Measurements from ENCODE around the gene FASTK. TPM values are rescaled to one million over a fixed set of nuclear protein-coding genes. Genes with fewer than 3 reads are reported as not detected.
A peak's percentile ranks its signal among the peaks of the same experiment; 100 is the strongest.

Gene FASTK, protein sequence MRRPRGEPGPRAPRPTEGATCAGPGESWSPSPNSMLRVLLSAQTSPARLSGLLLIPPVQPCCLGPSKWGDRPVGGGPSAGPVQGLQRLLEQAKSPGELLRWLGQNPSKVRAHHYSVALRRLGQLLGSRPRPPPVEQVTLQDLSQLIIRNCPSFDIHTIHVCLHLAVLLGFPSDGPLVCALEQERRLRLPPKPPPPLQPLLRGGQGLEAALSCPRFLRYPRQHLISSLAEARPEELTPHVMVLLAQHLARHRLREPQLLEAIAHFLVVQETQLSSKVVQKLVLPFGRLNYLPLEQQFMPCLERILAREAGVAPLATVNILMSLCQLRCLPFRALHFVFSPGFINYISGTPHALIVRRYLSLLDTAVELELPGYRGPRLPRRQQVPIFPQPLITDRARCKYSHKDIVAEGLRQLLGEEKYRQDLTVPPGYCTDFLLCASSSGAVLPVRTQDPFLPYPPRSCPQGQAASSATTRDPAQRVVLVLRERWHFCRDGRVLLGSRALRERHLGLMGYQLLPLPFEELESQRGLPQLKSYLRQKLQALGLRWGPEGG
- 55.3 TPM for total RNA-seq

DNA sequence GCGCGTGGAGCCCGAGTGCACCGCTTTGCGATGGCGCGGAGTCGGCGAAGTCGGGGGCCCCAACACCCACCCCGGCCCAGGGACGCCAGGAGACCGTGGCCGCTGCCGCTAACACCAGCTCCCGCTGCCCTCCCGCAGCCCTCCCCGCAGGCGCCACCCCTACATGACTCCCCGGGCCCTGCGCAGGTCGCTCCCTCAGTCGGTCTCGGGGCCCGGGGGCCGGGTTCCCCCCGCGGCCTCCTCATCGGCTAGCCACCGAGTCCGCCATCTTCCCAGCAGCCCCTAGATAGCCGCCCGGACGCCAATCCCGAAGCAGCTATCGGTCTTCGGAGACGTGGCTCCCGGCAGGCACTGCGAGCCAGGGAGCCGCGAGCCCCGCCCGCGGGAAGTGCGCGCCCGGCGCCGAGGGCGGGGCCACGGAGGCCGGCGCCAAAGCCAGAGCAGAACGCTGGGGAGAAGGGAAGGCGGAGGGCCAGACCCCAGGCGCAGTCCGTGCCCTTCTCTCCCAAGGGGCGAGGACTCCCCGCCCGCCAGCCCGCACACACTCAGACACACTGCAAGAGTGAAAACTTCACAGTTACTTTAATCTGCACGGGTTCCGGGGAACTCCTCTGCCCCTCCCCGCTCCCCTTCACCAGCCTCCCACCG is at the start of gene FASTK:
Gene FASTK (minus strand): TSS at position 288 of the 648 bp plus-strand sequence. CDS start 43 bp downstream, at position 245.
- H3K27me3 ChIP-seq (ENCODE audit: control insufficient read depth in 3 of 3, insufficient read depth in 3 of 3, low read length in 3 of 3): no peaks in the 10 kb centered on the region
- peak within 1 kb of the TSS; percentile 91 for H3K27ac ChIP-seq (ENCODE audit: low read depth, low read length)
- peaks cover 11 to 17% (median 16%) of the 10 kb centered on the region in 3 donors for H3K36me3 ChIP-seq (ENCODE audit: control insufficient read depth in 3 of 3, insufficient read depth in 3 of 3, low read length in 3 of 3)
- H3K4me1 ChIP-seq (ENCODE audit: control insufficient read depth in 3 of 3, insufficient read depth in 3 of 3, low read length in 3 of 3): peaks cover 49 to 58% (median 52%) of the 10 kb centered on the region in 3 donors
- no peaks in the 10 kb centered on the region for H3K9me3 ChIP-seq (ENCODE audit: control insufficient read depth in 3 of 3, low read length in 3 of 3)
- H3K9ac ChIP-seq (ENCODE audit: low read depth in 1 of 3, low read length in 3 of 3): peak within 1 kb of the TSS; percentile 84 to 95 (median 91)
- H3K4me3 ChIP-seq (ENCODE audit: low read length in 3 of 3): peak within 1 kb of the TSS; percentile 90 to 95 (median 93)

DNA sequence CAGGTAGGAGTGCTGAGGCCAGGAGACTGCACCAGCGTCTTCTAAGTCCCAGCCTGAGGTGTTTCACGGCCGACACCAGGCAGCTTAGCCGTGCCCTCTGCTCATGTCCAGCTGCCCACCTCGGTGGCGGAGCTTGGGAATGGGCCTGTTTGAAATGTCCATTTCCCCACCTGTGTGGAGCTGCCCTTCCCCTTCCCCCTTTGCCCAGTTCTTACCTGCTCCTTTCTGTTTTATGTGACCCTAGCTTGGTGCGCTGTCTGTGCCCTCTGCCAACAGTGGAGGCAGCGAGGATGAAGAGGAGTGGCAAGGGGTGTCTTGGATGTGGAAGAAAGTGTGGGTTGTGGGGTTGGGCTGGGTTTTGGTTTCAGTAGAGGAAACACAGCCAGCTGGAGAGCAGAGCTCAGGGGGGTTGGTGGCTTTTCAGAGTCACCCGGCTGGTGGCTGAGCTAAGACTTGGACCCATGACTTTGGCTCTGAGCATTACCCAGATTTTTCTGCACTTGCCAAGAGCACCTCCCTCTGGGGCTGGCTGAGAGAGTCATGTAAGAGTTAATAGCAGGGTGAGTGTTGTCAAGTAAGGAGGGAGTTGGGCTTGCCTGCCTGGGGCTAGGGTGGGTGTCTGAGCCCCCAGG is 49.5 kb upstream of the FASTK start:
- Histone ChIP-seq H3K4me3 (ENCODE audit: low read length in 3 of 3) (no peak overlapping the region), H3K9me3 (ENCODE audit: control insufficient read depth in 3 of 3, low read length in 3 of 3) (no peaks in the 10 kb centered on the region), H3K36me3 (ENCODE audit: control insufficient read depth in 3 of 3, insufficient read depth in 3 of 3, low read length in 3 of 3) (peaks cover 25 to 51% (median 32%) of the 10 kb centered on the region in 3 donors), H3K27ac (ENCODE audit: low read depth, low read length) (no peak overlapping the region), H3K4me1 (ENCODE audit: control insufficient read depth in 3 of 3, insufficient read depth in 3 of 3, low read length in 3 of 3) (peaks cover 11 to 28% (median 21%) of the 10 kb centered on the region in 3 donors), H3K9ac (ENCODE audit: low read depth in 1 of 3, low read length in 3 of 3) (no peak overlapping the region), H3K27me3 (ENCODE audit: control insufficient read depth in 3 of 3, insufficient read depth in 3 of 3, low read length in 3 of 3) (no peaks in the 10 kb centered on the region)

DNA sequence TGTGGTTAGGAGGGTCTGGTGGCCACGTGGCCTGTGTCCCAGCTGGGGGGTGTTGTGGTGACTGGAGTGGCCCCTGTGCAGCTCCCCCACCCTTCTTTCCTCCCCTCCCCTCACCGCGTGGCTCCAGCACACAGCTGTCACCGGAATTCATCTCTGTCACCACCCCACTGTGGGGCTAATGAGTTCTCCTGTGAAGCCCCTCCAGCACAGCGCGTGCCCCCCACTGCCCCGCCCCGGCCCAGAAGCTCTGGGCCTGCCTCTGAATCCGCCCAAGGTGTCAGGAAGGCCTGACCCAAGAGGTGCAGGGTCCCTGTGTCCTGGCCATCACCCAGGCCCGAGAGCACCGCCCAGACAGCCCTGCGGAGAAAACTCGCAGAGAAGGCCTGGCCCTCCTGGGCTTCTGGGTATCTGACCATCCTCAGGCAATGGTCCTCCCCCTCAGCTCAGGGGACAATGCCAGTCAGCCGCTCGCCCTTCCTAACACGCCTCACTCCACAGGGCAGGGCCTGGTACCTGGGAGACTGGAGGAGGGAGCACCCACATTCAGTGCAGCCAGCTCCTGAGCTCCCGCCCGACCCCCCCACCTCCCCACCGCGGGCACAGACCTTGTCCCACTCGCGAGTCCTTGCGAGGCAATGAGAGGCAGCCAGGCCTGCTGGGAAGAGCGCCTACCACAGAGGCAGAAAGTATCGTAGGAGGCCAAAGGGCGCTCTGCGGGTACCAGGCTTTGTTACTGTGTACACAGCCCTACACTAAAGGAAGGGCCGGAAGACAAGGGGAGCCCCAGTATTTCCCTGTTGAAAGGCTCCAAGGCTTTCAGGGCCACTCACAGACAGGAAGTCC is 48.7 kb upstream of the FASTK start:
- H3K4me1 ChIP-seq (ENCODE audit: control insufficient read depth in 3 of 3, insufficient read depth in 3 of 3, low read length in 3 of 3): peaks cover 7 to 25% (median 21%) of the 10 kb centered on the region in 3 donors
- H3K36me3 ChIP-seq (ENCODE audit: control insufficient read depth in 3 of 3, insufficient read depth in 3 of 3, low read length in 3 of 3): peaks cover 21 to 46% (median 29%) of the 10 kb centered on the region in 3 donors
- no peaks in the 10 kb centered on the region for H3K9me3 ChIP-seq (ENCODE audit: control insufficient read depth in 3 of 3, low read length in 3 of 3)
- no peak overlapping the region for H3K9ac ChIP-seq (ENCODE audit: low read depth in 1 of 3, low read length in 3 of 3)
- no peak overlapping the region for H3K4me3 ChIP-seq (ENCODE audit: low read length in 3 of 3)
- no peak overlapping the region for H3K27ac ChIP-seq (ENCODE audit: low read depth, low read length)
- no peaks in the 10 kb centered on the region for H3K27me3 ChIP-seq (ENCODE audit: control insufficient read depth in 3 of 3, insufficient read depth in 3 of 3, low read length in 3 of 3)

- Histone ChIP-seq H3K4me1 (ENCODE audit: control insufficient read depth in 3 of 3, insufficient read depth in 3 of 3, low read length in 3 of 3) (peaks cover 10 to 23% (median 21%) of the 10 kb centered on the region in 3 donors), H3K4me3 (ENCODE audit: low read length in 3 of 3) (no peak overlapping the region), H3K27ac (ENCODE audit: low read depth, low read length) (no peak overlapping the region), H3K27me3 (ENCODE audit: control insufficient read depth in 3 of 3, insufficient read depth in 3 of 3, low read length in 3 of 3) (no peaks in the 10 kb centered on the region), H3K9ac (ENCODE audit: low read depth in 1 of 3, low read length in 3 of 3) (no peak overlapping the region), H3K9me3 (ENCODE audit: control insufficient read depth in 3 of 3, low read length in 3 of 3) (no peaks in the 10 kb centered on the region), H3K36me3 (ENCODE audit: control insufficient read depth in 3 of 3, insufficient read depth in 3 of 3, low read length in 3 of 3) (peaks cover 22 to 44% (median 25%) of the 10 kb centered on the region in 3 donors)
These were observed 48.1 kb upstream of the FASTK start for GRCh38 chr7:151128716-151129115.

- H3K4me3 ChIP-seq (ENCODE audit: low read length in 3 of 3): no peak overlapping the region
- peaks cover 10 to 23% (median 21%) of the 10 kb centered on the region in 3 donors for H3K4me1 ChIP-seq (ENCODE audit: control insufficient read depth in 3 of 3, insufficient read depth in 3 of 3, low read length in 3 of 3)
- H3K27me3 ChIP-seq (ENCODE audit: control insufficient read depth in 3 of 3, insufficient read depth in 3 of 3, low read length in 3 of 3): no peaks in the 10 kb centered on the region
- no peaks in the 10 kb centered on the region for H3K9me3 ChIP-seq (ENCODE audit: control insufficient read depth in 3 of 3, low read length in 3 of 3)
- H3K36me3 ChIP-seq (ENCODE audit: control insufficient read depth in 3 of 3, insufficient read depth in 3 of 3, low read length in 3 of 3): peaks cover 24 to 41% (median 25%) of the 10 kb centered on the region in 3 donors
- H3K9ac ChIP-seq (ENCODE audit: low read depth in 1 of 3, low read length in 3 of 3): no peak overlapping the region
- H3K27ac ChIP-seq (ENCODE audit: low read depth, low read length): no peak overlapping the region
These were observed 47.5 kb upstream of the FASTK start for GRCh38 chr7:151128144-151128543.

GRCh38 chr7:151126491-151127137 is 46.0 kb upstream of the FASTK start:
- H3K9me3 ChIP-seq (ENCODE audit: control insufficient read depth in 3 of 3, low read length in 3 of 3): no peaks in the 10 kb centered on the region
- H3K27ac ChIP-seq (ENCODE audit: low read depth, low read length): no peak overlapping the region
- peaks cover 10 to 23% (median 21%) of the 10 kb centered on the region in 3 donors for H3K4me1 ChIP-seq (ENCODE audit: control insufficient read depth in 3 of 3, insufficient read depth in 3 of 3, low read length in 3 of 3)
- no peaks in the 10 kb centered on the region for H3K27me3 ChIP-seq (ENCODE audit: control insufficient read depth in 3 of 3, insufficient read depth in 3 of 3, low read length in 3 of 3)
- no peak overlapping the region for H3K4me3 ChIP-seq (ENCODE audit: low read length in 3 of 3)
- no peak overlapping the region for H3K9ac ChIP-seq (ENCODE audit: low read depth in 1 of 3, low read length in 3 of 3)
- peaks cover 21 to 30% (median 24%) of the 10 kb centered on the region in 3 donors for H3K36me3 ChIP-seq (ENCODE audit: control insufficient read depth in 3 of 3, insufficient read depth in 3 of 3, low read length in 3 of 3)

GRCh38 chr7:151125846-151126481 is 45.4 kb upstream of the FASTK start:
- Histone ChIP-seq H3K36me3 (ENCODE audit: control insufficient read depth in 3 of 3, insufficient read depth in 3 of 3, low read length in 3 of 3) (peaks cover 21 to 29% (median 26%) of the 10 kb centered on the region in 3 donors), H3K27me3 (ENCODE audit: control insufficient read depth in 3 of 3, insufficient read depth in 3 of 3, low read length in 3 of 3) (no peaks in the 10 kb centered on the region), H3K9me3 (ENCODE audit: control insufficient read depth in 3 of 3, low read length in 3 of 3) (no peaks in the 10 kb centered on the region), H3K4me1 (ENCODE audit: control insufficient read depth in 3 of 3, insufficient read depth in 3 of 3, low read length in 3 of 3) (peaks cover 10 to 23% (median 21%) of the 10 kb centered on the region in 3 donors), H3K9ac (ENCODE audit: low read depth in 1 of 3, low read length in 3 of 3) (peak overlapping the region in 2 of 3 donors; percentile 45 to 60), H3K27ac (ENCODE audit: low read depth, low read length) (no peak overlapping the region), H3K4me3 (ENCODE audit: low read length in 3 of 3) (peak overlapping the region; percentile 57 to 65 (median 63))

DNA sequence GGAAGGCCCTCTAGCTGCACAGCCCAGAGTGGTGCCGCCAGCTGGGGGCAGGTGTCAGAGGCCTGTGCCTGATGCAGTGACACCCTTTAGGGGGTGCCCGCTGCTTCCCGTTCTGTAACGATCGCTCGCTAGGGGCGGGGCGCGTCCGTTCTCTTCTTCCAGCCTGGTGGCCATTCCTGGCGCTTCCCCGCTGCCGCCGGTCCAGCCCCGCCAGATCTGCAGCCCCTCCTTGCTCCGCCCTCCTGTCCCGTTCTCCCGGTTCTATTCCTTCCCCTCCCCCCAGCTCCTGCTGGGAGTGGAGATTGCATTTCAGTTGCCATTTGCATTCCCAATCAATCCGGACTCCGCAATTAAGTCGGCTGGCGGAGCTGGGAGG is 44.8 kb upstream of the FASTK start:
- Histone ChIP-seq H3K36me3 (ENCODE audit: control insufficient read depth in 3 of 3, insufficient read depth in 3 of 3, low read length in 3 of 3) (peaks cover 26 to 31% (median 30%) of the 10 kb centered on the region in 3 donors), H3K9ac (ENCODE audit: low read depth in 1 of 3, low read length in 3 of 3) (peak overlapping the region in 2 of 3 donors; percentile 45 to 60), H3K4me3 (ENCODE audit: low read length in 3 of 3) (peak overlapping the region; percentile 57 to 65 (median 63)), H3K27ac (ENCODE audit: low read depth, low read length) (no peak overlapping the region), H3K9me3 (ENCODE audit: control insufficient read depth in 3 of 3, low read length in 3 of 3) (no peaks in the 10 kb centered on the region), H3K27me3 (ENCODE audit: control insufficient read depth in 3 of 3, insufficient read depth in 3 of 3, low read length in 3 of 3) (no peaks in the 10 kb centered on the region), H3K4me1 (ENCODE audit: control insufficient read depth in 3 of 3, insufficient read depth in 3 of 3, low read length in 3 of 3) (peaks cover 10 to 23% (median 21%) of the 10 kb centered on the region in 3 donors)
